ENCODE measurements around the gene KIT.

DNA sequence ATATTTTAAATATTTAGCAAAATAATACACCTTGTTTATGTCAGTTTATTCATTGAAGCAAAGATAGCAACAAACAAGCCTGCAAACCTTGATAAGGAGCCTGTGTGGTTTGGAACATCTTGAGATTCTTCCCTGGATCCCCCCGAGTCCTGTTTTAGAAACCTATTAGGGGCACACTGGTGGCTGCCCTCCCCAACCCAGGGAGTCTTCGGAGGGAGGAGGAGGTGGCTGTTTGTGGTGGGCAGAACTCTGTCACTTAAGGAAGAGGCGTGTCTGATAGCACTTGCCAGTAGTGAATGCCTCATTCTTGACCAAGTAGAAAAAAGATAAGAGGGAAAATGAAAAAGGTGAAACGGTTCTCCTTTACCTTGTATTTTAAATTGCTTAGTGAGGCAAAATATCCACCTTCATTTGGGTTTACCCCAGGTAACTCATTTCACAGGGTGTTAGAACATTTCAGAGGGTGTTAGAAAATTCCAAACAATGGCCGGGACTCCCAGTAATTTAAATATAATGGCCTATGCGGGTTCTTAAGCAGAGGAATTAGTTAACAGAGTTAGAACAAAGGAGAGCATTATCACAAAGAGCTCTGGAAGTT lies 10.4 kb downstream of the KIT start:
- TF ChIP-seq, protein P1, sequence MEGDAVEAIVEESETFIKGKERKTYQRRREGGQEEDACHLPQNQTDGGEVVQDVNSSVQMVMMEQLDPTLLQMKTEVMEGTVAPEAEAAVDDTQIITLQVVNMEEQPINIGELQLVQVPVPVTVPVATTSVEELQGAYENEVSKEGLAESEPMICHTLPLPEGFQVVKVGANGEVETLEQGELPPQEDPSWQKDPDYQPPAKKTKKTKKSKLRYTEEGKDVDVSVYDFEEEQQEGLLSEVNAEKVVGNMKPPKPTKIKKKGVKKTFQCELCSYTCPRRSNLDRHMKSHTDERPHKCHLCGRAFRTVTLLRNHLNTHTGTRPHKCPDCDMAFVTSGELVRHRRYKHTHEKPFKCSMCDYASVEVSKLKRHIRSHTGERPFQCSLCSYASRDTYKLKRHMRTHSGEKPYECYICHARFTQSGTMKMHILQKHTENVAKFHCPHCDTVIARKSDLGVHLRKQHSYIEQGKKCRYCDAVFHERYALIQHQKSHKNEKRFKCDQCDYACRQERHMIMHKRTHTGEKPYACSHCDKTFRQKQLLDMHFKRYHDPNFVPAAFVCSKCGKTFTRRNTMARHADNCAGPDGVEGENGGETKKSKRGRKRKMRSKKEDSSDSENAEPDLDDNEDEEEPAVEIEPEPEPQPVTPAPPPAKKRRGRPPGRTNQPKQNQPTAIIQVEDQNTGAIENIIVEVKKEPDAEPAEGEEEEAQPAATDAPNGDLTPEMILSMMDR (IDR thresholded peaks at IDR 0.05): no peak
- TF ChIP-seq EZH2 (IDR thresholded peaks at IDR 0.05; ENCODE audit: borderline replicate concordance, insufficient read depth, low read depth, low read length, poor library complexity, severe bottlenecking): no peak
